ENCODE measurements around the gene UACA.
"Not testable (repeated sequence)": the region's sequence is repeated elsewhere in the genome, so short reads cannot be mapped to it uniquely, and the experiment has no call there.

The UACA gene

GRCh38 chr15:70753101-70753829, 10.1 kb downstream of the UACA start:
- DNase-seq (ENCODE audit: low read depth): no peak

GRCh38 chr15:70752193-70752635, 11.1 kb downstream of the UACA start:
- no peak for DNase-seq (ENCODE audit: low read depth)

- no peak for DNase-seq (ENCODE audit: low read depth)
Observed at GRCh38 chr15:70750203-70750869, 13.0 kb downstream of the UACA start.

GRCh38 chr15:70748281-70748747, 15.0 kb downstream of the UACA start:
- DNase-seq (ENCODE audit: low read depth): no peak

- not testable (repeated sequence) for DNase-seq (ENCODE audit: low read depth)
Observed at GRCh38 chr15:70746598-70746997, 16.8 kb downstream of the UACA start.

GRCh38 chr15:70742928-70743327, 20.4 kb downstream of the UACA start:
- no peak for DNase-seq (ENCODE audit: low read depth)

GRCh38 chr15:70741677-70742293, 21.6 kb downstream of the UACA start:
- no peak for DNase-seq (ENCODE audit: low read depth)

- no peak for DNase-seq (ENCODE audit: low read depth)
Observed at GRCh38 chr15:70741107-70741531, 22.2 kb downstream of the UACA start.

GRCh38 chr15:70735040-70735439, 28.3 kb downstream of the UACA start:
- not testable (repeated sequence) for DNase-seq (ENCODE audit: low read depth)

- no peak for DNase-seq (ENCODE audit: low read depth)
Observed at GRCh38 chr15:70729164-70729563, 34.2 kb downstream of the UACA start.

- no peak for DNase-seq (ENCODE audit: low read depth)
Observed at GRCh38 chr15:70726753-70727152, 36.6 kb downstream of the UACA start.

- no peak for DNase-seq (ENCODE audit: low read depth)
Observed at GRCh38 chr15:70723927-70724326, 39.4 kb downstream of the UACA start.

- no peak for DNase-seq (ENCODE audit: low read depth)
Observed at GRCh38 chr15:70723122-70723422, 40.3 kb downstream of the UACA start.

- no peak for DNase-seq (ENCODE audit: low read depth)
Observed at GRCh38 chr15:70722266-70723121, 40.9 kb downstream of the UACA start.

- DNase-seq (ENCODE audit: low read depth): no peak
Observed at GRCh38 chr15:70720228-70721016, 42.9 kb downstream of the UACA start.

GRCh38 chr15:70717237-70717793, 46.0 kb downstream of the UACA start:
- no peak for DNase-seq (ENCODE audit: low read depth)

GRCh38 chr15:70715840-70716485, 47.4 kb downstream of the UACA start:
- DNase-seq (ENCODE audit: low read depth): no peak

GRCh38 chr15:70714565-70714964, 48.8 kb downstream of the UACA start:
- no peak for DNase-seq (ENCODE audit: low read depth)

GRCh38 chr15:70714015-70714414, 49.3 kb downstream of the UACA start:
- no peak for DNase-seq (ENCODE audit: low read depth)

GRCh38 chr15:70712271-70712670, 51.1 kb downstream of the UACA start:
- no peak for DNase-seq (ENCODE audit: low read depth)

- DNase-seq (ENCODE audit: low read depth): no peak
Observed at GRCh38 chr15:70710714-70711113, 52.6 kb downstream of the UACA start.

Measured in activated T-helper 9 cell treated with anti-CD3 and anti-CD28 coated beads, Interleukin-2, amount 50 U/mL, for 16 hours (primary cell).